MCF 10A (cell line): ENCODE data around the gene NFKBIA. TPM values are rescaled to one million over a fixed set of nuclear protein-coding genes. Genes with fewer than 3 reads are reported as not detected.
"Not testable (repeated sequence)": the region's sequence is repeated elsewhere in the genome, so short reads cannot be mapped to it uniquely, and the experiment has no call there.

ENCODE experiments used
- BruUV-seq: library from RNA; stranded (reverse); fragments of 400-500 nt; replicated peaks from 2 replicates; lab custom pipeline; 2021; lab: Mats Ljungman, UMichigan
- CTCF ChIA-PET: fragments of 300-600 bp; sonication (Branson Sonifier 250); formaldehyde crosslinking; extraction: SDS; loops from one replicate; lab custom pipeline; 2021; ENCODE audit warnings: antibody characterized with exemption, inconsistent platforms; lab: Yijun Ruan, JAX
- POLR2A ChIA-PET: fragments of 300-600, 350-650 bp; sonication (Branson Sonifier 250); formaldehyde crosslinking; extraction: SDS; loops from one replicate; lab custom pipeline; 2020; ENCODE audit warnings: antibody characterized with exemption, inconsistent platforms; lab: Yijun Ruan, JAX
- DNase-seq: peaks from one replicate; pipeline ENCODE4 v3.0.0-alpha.2; 2018; ENCODE audit not compliant: unreplicated experiment
- H3K27ac Mint-ChIP-seq: one replicate; pipeline ENCODE4 v1.8.0; 2022; ENCODE audit warnings: mild to moderate bottlenecking, low read depth, mixed read lengths; ENCODE audit not compliant: unreplicated experiment
- H3K27me3 Mint-ChIP-seq: one replicate; pipeline ENCODE4 v1.8.0; 2022; ENCODE audit warnings: mixed read lengths; ENCODE audit not compliant: insufficient read depth, unreplicated experiment
- H3K36me3 Mint-ChIP-seq: one replicate; pipeline ENCODE4 v1.8.0; 2022; ENCODE audit warnings: mild to moderate bottlenecking, moderate library complexity, mixed read lengths; ENCODE audit not compliant: insufficient read depth, unreplicated experiment
- H3K4me1 Mint-ChIP-seq: one replicate; pipeline ENCODE4 v1.8.0; 2022; ENCODE audit warnings: mixed read lengths; ENCODE audit not compliant: insufficient read depth, unreplicated experiment
- H3K4me3 Mint-ChIP-seq: one replicate; pipeline ENCODE4 v1.8.0; 2022; ENCODE audit warnings: mild to moderate bottlenecking, moderate library complexity, mixed read lengths; ENCODE audit not compliant: unreplicated experiment
- H3K9me3 Mint-ChIP-seq: one replicate; pipeline ENCODE4 v1.8.0; 2022; ENCODE audit warnings: mixed read lengths; ENCODE audit not compliant: unreplicated experiment
- intact Hi-C: fragments of 100-400 bp; cut with micrococcal nuclease; formaldehyde crosslinking; loops from 2 replicates; pipeline ENCODE4 v1.14.1; 2022
- total RNA-seq: library from RNA; stranded (reverse); gene quantifications from 2 replicates; pipeline ENCODE4 v1.2.3, GENCODE V29; 2022
- TF ChIP-seq, protein P1 (sequence below): fragments of 200-600 bp; IDR thresholded peaks from one replicate; pipeline ENCODE4 v1.8.0; 2022; ENCODE audit warnings: antibody characterized with exemption, mild to moderate bottlenecking; ENCODE audit not compliant: unreplicated experiment

NFKBIA gene
- total RNA-seq, 1 experiment from 2014 or later = 112 TPM

DNA sequence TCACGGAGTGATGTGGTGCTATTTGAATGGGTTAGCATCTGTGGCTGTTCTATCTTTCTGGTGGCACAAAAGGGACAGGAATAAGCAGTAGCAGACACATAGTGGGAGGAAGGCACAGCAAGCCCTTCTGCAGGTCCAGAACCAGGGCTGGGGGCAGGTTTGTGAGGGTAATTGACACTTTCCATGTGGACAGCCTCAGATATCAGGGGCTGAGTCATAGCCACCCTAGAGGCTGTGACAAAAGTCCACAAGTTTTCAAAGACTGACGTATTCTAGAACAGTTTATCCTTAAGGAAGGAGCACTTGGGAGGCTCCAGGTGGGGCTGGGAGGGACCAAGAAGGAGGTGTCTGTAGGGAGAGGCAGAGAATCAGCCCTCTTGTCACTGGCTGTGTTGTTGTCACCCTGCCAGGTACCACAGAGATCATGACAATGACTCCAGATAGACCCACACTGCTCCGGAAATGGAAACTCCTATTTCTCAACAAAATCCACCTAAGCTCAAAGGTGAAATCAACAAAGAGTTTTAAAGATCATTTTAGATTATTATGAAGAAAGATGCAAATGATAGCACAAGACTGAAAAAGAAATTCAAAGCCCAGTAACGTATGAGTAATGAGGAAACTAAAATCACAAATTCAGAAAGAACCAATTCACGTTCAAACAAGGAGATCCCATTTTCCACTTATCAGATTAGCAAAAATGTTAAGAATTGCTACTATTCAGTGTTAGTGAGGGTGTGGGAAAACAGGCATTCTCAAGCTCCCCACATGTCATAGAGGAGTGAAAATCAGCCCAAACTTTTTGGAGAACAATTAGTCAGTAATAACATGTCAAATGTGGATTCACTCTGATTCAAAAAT lies 48.3 kb downstream of the NFKBIA start:
- intact Hi-C loops = no loop called here
- ChIA-PET CTCF (interaction anchor here (1.0 kb wide), 1 partner anchor 9 kb away, joined by 4 read pairs; no protein-coding TSS in a partner anchor), POLR2A (interaction anchor here (0.7 to 1.0 kb wide), 3 partner anchors 9 to 18 kb away, joined by 3 to 4 read pairs (median 3); no protein-coding TSS in a partner anchor)
- H3K27me3 Mint-ChIP-seq = no peaks in the 10 kb centered on the region
- TF ChIP-seq, protein P1, sequence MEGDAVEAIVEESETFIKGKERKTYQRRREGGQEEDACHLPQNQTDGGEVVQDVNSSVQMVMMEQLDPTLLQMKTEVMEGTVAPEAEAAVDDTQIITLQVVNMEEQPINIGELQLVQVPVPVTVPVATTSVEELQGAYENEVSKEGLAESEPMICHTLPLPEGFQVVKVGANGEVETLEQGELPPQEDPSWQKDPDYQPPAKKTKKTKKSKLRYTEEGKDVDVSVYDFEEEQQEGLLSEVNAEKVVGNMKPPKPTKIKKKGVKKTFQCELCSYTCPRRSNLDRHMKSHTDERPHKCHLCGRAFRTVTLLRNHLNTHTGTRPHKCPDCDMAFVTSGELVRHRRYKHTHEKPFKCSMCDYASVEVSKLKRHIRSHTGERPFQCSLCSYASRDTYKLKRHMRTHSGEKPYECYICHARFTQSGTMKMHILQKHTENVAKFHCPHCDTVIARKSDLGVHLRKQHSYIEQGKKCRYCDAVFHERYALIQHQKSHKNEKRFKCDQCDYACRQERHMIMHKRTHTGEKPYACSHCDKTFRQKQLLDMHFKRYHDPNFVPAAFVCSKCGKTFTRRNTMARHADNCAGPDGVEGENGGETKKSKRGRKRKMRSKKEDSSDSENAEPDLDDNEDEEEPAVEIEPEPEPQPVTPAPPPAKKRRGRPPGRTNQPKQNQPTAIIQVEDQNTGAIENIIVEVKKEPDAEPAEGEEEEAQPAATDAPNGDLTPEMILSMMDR = no peak
- no peaks in the 10 kb centered on the region for H3K36me3 Mint-ChIP-seq
- no TSS peak for BruUV-seq
- H3K9me3 Mint-ChIP-seq = no peaks in the 10 kb centered on the region
- H3K4me1 Mint-ChIP-seq = peaks cover 11% of the 10 kb centered on the region
- H3K27ac Mint-ChIP-seq = peak overlapping the region; percentile 33
- no peak for DNase-seq
- no peak overlapping the region for H3K4me3 Mint-ChIP-seq

DNA sequence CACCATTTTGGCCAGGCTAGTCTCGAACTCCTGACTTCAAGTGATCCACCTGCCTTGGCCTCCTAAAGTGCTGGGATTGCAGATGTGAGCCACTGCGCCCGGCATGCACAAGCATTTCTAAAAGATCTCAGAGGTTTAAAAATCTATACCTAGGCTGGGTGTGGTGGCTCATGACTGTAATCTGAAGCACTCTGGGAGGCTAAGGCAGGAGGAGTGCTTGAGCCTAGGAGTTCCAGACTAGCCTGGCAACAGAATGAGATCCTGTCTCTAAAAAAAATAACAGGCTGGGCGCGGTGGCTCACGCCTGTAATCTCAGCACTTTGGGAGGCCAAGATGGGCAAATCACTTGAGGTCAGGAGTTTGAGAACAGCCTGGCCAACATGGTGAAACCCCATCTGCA lies 49.3 kb downstream of the NFKBIA start:
- H3K36me3 Mint-ChIP-seq, BruUV-seq, intact Hi-C loops, POLR2A ChIA-PET, H3K9me3 Mint-ChIP-seq, H3K27me3 Mint-ChIP-seq, H3K27ac Mint-ChIP-seq, DNase-seq, CTCF ChIA-PET, H3K4me3 Mint-ChIP-seq: not testable (repeated sequence)
- H3K4me1 Mint-ChIP-seq = peaks cover 11% of the 10 kb centered on the region

DNA sequence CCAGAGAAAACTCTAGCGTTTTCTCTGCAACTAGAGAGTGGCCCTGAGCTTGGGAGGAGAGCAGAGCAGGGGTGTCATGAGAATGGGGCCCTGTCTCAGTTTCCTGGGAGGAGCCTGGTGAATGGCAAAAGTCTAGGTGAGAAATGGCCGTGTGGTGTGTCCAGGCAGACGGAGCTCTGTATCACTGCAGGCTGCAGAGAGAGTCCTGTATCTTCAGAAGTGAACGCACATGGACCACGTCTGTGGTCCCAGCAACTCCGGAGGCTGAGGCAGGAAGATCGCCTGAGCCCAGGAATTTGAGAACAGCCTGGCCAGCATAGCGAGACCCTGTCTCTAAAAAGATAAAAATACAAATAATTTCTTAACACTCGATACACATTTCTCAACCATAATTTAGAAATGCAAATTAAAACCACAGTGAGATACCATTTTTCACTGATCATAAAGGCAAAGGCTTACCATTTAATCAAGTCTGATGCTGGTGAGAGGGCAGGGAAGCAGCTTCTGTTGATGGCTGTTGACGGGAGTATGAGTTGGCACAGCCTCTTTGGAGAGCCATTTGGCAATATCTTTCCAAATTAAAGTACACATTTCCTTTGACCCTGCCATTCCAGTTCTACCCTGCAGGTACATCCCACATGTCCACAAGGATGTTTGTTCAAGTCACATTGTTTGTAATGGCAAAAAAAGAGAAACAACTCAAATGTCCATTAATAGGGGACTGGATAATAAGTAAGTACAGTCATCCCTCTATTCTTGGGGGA lies 51.0 kb downstream of the NFKBIA start:
- TF ChIP-seq, protein P1 = no peak
- Mint-ChIP-seq H3K4me3 (no peak overlapping the region), H3K27ac (no peak overlapping the region), H3K27me3 (no peaks in the 10 kb centered on the region), H3K9me3 (no peaks in the 10 kb centered on the region), H3K4me1 (peaks cover 11% of the 10 kb centered on the region), H3K36me3 (no peaks in the 10 kb centered on the region)
- DNase-seq = no peak
- no TSS peak for BruUV-seq
- ChIA-PET CTCF (no interaction called here), POLR2A (no interaction called here)
- intact Hi-C loops = no loop called here

DNA sequence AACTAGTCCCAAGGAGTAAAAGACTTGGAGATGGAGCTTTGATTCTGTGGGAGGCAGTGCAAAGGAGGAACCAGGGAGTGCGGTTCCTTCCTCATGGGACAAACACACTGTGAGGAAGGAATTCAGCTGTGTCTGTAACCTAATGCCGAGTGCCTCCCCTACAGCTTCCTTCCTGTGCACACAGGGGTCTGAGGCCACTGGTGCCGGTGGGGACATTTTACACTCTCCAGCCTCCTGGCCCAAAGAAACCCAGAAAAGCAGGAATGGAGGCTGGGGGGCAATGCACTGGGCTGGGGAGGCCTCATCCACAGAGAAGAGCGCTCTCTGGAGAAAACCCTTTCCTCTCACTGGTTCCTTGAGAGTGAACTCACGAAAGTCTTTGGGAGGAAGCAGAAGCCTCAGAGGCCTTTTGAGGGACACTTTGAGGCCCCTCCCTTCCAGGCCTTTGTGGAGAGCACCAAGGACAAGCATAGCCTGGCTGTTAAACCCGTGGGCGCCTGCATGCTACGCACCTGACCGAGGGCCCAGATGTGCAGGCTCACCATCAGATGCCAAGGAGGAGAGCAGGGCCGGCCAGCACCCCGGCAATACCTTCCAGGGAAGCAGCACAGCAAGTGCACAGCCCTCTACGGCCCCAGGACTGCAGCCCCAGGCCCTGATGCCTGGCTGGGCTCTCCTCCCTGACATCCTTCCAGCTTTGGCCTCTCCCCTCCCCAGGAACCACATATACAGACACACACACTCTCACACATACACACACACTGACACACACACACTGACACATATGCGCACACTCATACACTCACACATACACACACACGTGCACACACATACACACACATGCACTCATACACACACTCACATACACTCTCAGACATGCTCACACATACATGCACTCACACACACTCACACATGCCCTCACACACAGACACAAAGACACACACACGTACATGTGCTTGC lies 52.0 kb downstream of the NFKBIA start:
- no peaks in the 10 kb centered on the region for H3K36me3 Mint-ChIP-seq
- H3K27me3 Mint-ChIP-seq = no peaks in the 10 kb centered on the region
- intact Hi-C loops = no loop called here
- DNase-seq = no peak
- H3K9me3 Mint-ChIP-seq = no peaks in the 10 kb centered on the region
- no TSS peak for BruUV-seq
- POLR2A ChIA-PET = interaction anchor here (1.6 to 2.7 kb wide), 2 partner anchors 11 to 52 kb away, joined by 5 to 10 read pairs; partner anchors contain the start of gene NFKBIA
- TF ChIP-seq, protein P1 = no peak
- CTCF ChIA-PET = interaction anchor here (0.6 to 1.4 kb wide), 2 partner anchors 15 to 362 kb away, joined by 3 to 4 read pairs; no protein-coding TSS in a partner anchor
- H3K27ac Mint-ChIP-seq = no peak overlapping the region
- H3K4me3 Mint-ChIP-seq = no peak overlapping the region
- H3K4me1 Mint-ChIP-seq = peaks cover 11% of the 10 kb centered on the region
